Muscle of back (tissue), 11 donors: ENCODE data around the gene USP2. TPM values are rescaled to one million over a fixed set of nuclear protein-coding genes. Genes with fewer than 3 reads are reported as not detected.

Experiments
- DNase-seq, 3 donors: peaks; one replicate each; pipeline versions ENCODE4 v3.0.0 to v3.0.0-alpha.2; 2013
- polyA plus RNA-seq, 10 donors: library from polyadenylated mRNA; unstranded; fragments of 120-200 nt; gene quantifications; one replicate each; pipeline ENCODE4 v1.2.1, GENCODE V29; 2013; ENCODE audit not compliant: insufficient read length in 10 of 10

USP2 gene
- polyA plus RNA-seq, 10 donors, result 18.1 to 66.0 (median 44.8) TPM

GRCh38 chr11:119377112-119377901, 4.2 kb downstream of the USP2 start:
- no peak for DNase-seq

DNA sequence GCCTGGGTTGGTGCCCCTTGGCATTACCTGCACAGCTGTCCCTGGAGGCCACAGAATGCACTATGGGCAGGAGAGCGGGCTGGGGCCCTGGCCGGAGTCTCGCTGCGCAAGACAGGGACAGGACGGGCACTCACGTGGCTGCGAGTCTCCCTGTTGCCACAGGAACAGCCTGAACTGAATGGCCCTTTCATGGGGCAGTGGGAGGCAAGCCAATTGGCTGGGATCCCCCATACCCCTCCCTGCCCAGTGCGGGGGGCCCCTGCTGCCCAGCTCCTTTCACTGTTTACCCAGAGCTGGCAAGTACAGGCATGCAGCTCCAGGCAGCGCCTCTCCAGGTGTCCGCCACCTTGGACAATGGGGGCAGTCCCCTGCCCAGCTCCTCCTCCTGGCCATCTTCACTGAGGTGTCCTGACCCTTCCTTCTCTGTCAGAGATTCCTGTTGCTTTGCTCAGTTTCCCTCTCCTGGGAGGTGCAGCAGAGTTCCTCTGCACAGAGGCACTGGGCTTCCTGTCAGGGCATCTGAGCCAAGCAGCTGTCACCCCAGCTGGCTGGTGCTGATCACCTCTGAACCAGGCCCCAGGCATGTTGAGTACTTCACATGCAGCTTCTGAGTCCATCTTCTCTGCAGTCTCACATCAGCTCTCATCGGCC, 5.2 kb downstream of the USP2 start:
- DNase-seq, result peak in 2 of 3 donors; percentile 64 to 79

GRCh38 chr11:119375337-119376196, 5.9 kb downstream of the USP2 start:
- peak in 2 of 3 donors; percentile 67 to 78 for DNase-seq

DNA sequence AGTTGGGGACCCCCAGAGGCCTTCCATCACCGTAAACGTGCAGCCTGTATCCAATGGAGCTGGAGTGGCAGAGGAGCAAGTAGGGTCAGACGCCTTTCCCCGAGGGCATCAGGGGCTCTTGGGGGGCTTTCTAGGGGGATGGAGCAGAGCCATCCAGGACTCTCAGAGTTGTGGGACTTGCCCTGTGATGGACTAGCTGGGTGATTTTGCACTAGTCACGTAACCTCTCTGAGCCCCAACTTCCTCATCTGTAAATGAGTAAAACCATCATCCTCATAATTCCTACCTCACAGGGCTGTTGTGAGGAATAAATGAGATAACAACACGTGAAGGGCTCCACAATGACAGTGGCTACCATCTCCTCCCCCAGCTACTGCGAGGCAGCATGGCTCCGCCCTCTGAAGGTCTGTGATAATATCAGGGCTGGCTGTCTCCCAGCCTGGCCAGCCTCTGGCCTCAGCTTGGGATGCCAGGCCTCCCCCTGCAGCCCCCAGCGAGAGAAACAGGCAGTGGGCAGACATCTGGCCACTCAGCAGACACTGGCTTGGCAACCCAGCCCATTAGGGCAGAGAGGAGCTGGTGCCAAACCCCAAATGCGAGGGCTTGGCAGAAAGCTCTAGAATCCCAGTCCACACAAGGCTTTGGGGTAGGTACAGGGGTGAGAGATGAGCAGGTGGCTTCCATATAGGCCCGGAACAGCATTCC, 6.7 kb downstream of the USP2 start:
- peak in 1 of 3 donors; percentile 63 for DNase-seq

DNA sequence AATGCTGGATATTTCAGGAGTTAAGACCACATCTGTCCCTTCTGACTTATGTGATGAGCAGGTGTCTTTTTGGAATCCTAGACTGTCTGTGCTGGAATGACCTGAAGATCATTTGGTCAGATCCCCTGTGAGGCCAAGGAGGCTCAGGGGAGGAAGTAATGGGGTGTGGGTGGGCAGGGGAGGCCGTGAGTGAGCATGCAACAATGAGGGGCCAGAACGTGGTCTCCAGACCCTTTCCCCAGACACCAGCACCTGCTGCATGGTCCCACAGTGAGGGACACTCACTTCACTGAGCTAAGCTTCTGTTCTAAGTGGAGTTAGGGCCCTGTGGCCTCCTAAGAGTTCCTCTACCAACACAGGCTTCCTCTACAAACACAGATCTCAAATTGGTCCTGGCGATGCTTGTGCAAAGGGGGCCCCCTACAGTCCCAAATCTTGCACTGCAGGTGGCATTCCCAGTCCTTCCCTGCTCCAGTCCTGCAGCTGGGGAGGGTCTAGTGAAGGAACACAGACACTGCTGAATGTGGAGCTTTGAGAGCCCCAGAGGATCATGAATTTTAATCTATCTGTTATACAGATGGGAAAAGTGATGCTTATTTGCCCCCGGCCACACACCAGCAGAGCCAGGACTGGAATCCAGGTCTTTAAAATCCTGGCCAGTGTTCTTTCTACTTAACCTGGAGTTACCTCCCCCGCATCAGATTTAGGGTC, 7.4 kb downstream of the USP2 start:
- DNase-seq, result peak in 2 of 3 donors; percentile 61 to 86

DNA sequence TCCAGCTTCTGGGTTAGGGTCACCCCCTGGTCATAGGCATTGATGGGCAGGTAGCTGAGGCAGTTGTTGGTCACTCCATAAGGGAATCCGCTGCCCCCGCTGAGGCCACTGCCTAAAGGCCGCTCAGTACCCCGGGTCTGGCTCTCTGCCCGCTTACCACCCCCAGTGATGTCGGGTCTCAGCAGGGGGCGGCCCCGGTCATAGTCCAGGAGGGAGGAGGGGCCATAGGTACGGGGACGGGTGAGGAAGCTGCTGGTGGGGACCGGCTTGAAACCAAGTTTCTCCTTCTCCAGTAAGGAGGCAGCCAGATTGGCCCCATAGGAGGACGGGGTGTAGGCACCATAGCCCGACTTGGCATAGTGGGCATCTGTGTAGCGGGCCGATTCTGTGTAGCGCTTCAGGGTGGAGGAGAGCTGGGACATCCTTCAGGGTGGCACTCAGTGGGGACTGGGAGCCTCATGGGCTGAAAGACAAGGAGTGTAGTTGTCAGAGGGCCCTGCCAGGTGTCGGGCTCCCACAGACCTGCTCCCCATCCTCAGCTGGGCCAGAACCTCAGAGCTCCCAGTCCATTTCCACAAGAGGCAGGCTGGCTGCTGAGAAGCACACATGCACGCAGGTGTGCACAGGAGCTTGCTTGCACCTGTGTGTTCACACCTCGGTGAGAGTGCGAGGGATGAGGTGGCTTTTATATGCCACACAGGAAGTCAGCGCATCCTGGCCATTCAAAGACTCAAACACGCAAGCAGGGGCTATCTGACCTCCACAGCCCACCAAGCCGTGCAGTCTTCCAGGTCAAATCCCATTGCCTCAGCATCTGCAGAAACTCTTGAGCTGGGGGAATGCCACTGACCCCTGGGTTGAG, 8.2 kb downstream of the USP2 start:
- DNase-seq, result no peak

DNA sequence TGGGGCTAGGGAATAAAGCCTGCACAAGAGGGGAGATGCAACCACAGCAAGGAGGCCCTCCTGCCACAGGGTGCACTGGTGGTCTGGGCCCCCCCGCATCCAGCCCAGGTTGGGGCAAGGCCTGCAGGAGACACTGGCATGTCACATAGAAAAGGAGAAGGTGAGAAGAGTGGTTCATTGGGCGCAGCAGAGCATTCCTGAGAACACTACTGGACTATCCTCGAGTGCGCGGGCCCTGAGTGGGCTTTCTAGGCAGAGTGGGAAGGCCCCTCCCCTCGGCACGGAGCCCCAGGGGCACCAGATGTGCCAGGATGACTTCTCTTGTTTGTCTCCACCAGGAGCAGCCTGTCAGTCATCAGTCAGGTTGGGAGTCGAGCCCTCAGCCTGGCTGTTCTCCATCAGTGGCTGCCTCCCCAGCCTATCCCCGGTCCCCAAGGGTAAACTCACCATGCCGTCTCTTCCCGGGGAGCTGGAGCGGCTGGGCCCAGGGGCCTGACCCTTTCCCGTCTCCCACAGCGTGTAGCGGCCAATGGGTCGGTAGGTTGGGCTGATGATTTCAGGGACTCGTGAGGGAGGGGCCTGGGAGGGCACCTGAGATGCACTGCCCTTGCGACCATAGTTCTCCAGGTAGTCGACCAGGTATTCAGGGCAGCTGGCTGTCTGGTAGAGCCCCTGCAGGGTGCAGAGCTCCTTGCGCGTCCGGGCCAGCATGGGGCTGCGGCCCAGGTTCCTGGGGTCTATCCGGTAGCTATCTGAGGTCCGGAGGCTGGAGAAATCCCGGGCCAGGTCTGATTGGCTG, 9.0 kb downstream of the USP2 start:
- DNase-seq, result no peak

GRCh38 chr11:119371778-119372182, 9.7 kb downstream of the USP2 start:
- DNase-seq, result peak in 1 of 3 donors; percentile 66

DNA sequence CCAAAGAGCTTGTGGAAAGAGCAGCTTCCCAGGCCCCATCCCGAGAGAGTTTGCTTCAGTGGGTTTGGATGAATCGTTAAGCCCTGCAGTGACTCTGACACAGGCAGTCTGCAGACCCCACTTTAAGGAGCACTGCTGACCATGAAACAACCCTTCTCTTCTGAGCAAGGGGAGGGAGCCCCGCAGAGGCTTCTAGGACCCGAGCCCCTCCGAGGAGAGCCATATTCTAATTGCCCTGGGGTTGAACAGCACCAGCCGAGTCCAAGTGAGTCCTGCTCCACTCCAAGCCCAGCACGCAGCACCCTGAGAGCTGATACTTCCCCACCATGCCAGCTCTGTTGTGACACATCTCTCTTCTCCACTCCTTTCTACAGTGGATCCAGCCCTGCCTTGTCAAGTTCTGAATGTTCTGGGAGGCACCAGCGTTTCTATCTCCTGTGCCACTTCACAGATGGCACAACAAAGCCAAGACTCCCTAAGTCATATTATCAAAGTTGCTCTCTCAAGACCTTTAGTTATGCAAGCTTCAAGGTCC, 10.4 kb downstream of the USP2 start:
- no peak for DNase-seq

DNA sequence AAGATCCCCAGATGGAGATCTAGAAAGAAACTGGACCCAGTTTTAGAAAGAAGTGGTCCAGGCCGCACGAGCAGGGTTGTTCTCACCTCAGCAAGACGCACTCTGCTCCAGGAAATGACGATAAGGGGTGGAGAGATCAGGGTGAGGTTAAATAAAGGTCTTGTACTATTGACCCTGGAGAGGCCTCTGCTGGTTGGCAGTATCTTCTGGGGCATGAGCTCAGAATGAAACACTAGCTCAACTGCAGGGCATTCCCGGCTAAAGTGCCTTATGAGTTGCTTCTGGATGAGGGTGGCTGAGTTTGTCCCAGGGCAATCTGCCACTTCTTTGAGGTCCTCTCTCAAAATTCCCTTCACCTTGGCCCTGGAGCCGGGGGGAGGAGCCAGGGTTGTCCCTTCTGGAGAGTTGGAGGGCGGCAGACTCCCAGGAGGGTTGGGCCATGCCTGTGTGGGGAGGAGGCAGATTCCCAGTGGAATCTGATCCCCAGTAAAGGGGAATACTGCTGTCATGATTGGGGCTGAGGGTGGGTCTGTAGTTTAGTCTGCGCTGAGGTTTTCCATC, 10.9 kb downstream of the USP2 start:
- peak in 1 of 3 donors; percentile 29 for DNase-seq

DNA sequence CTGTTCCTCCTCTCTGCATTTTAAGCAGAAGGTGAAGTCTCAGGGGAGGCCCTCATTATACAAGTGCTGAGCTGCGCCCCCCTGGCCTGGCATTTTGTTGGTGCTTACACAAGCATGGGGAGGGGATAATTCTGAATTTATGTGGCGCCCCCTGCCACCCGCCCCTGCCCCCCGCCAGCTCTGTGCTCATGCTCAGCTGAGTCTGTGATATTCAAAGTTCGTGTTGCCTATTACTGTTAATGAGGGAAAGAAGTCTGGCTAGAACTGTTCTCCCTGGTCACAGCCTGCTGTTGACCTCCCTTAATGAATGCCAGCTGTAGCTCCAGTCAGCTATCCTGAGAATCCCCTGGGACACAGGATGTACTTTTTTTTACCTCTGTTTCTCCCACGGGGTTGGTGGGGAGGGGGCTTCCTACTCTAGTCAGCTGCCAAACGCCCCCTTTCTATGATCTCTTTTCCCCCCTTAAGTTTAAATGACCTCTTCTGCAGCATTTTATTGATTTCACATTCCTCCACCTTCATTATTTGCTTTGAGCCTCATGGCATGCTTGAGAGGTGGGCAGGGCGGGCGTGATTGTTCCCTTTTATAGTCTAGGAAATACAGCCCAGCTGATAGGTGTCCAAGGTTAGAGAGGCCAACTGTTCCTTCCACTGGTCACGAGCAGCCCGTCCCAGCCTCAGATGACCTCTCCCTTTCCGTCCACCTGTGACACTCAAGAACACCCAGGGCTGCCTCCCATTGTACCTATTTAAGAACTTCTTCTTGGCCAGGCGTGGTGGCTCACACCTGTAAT, 12.2 kb downstream of the USP2 start:
- DNase-seq, result no peak

GRCh38 chr11:119368121-119369034, 13.1 kb downstream of the USP2 start:
- peak; percentile 73 to 83 (median 77) for DNase-seq

- peak in 1 of 3 donors; percentile 41 for DNase-seq
Observed at GRCh38 chr11:119367661-119368120, 13.8 kb downstream of the USP2 start.

DNA sequence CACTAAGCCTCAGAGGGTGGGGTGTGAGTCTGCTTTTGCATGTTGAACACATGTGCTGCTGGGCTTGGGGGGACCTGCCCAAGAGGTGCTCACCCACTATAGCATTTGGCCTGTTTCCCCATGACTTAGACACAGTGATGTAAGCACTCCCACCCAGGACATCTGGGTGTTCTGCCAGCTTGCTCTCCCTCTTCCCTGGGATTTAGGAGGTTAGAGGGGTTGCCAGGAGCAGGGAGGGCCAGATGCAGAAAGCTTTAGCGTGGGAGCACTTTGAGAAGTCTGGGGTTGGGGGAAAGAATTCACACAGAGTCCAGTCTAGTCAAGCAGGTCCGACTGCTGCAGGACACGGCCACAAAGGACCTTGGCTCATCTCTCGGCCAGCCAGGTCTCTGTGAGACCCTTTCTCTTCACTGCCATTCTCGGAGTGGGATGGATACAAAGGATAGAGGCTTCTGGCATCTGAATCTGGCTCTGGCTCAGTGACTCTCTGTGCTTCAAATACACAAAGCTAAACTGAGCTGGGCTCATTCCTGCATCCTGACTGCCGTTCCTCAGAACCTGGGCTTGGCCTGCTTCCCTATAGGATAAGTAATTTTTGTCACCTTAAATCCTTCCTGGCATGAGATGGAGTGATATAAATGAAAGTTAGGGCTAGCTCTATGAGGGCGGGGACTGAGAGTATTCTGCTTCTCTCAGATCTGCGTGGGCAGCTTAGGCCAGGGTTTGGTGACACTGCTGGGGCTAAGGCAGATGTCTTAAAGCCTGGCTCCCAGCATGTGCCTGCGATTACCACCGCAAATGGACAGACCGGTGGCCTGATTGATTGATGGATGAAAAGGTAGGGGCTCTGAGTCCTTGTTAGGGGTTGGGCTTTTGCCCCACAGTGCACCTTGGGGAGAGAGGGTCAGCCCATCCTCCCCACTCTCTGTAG, 14.5 kb downstream of the USP2 start:
- DNase-seq, result peak in 1 of 3 donors; percentile 36

GRCh38 chr11:119365071-119365591, 16.4 kb downstream of the USP2 start:
- DNase-seq, result peak in 1 of 3 donors; percentile 29
